Esophagus muscularis mucosa (tissue), 3 donors: ENCODE data around the gene MRPL58.

Experiments
- CTCF ChIP-seq, 3 experiments: fragments of 200-600 bp in 2 of 3; fragments of 450-650 bp in 1 of 3; sonication (generic) in 2 of 3; IDR thresholded peaks; one replicate each; pipeline ENCODE4 v1.5.1; 2017 to 2019; ENCODE audit warnings: antibody characterized with exemption in 3 of 3, mild to moderate bottlenecking in 2 of 3, moderate library complexity in 1 of 3
- POLR2A ChIP-seq: fragments of 450-650 bp; IDR thresholded peaks from one replicate; pipeline ENCODE4 v1.6.1; 2017; ENCODE audit warnings: antibody characterized with exemption, moderate library complexity, mild to moderate bottlenecking, low read depth
- POLR2AphosphoS5 ChIP-seq, 2 donors: sonication (generic); formaldehyde crosslinking; IDR thresholded peaks; one replicate each; pipeline ENCODE4 v1.6.1; 2017; ENCODE audit warnings: antibody characterized with exemption in 2 of 2

DNA sequence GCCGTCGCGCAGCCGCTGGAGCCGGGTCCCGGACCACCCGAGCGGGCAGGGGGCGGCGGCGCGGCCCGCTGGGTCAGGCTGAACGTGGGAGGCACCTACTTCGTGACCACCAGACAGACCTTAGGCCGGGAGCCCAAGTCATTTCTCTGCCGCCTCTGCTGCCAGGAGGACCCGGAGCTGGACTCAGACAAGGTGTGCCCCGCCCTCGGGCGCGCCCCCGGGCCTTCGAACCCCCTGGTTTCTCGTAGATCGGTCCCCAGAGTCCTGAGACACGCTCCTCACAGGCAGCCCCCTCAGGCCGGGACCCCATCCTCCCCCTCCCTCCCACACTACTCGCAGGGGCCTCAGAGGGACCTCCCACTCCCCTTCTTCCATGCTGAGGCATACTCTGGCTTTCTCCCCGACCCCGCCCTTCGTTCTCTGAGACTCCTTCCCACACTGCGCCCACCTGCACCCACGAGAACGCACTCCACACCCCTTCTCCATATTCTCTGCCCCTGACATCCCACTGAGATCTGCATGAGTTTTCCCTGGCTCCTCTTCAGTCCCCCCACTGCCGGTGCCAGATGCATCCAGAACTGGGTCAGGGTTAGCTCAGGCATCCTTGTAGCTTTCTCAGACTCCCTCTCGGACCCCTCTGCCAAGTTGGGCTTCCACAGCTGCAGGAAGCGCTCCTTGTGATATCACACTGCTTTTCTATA lies 35.1 kb downstream of the MRPL58 start:
- no peak for TF ChIP-seq CTCF (IDR thresholded peaks at IDR 0.05)
- no peak for TF ChIP-seq POLR2A
- TF ChIP-seq POLR2AphosphoS5 (IDR thresholded peaks at IDR 0.05): no peak
